HUES6 (cell line): ENCODE data around the gene DCST1.

ENCODE experiments used
- H3K27ac ChIP-seq: 2 replicates; pipeline ENCODE4 v1.7.0; 2013; ENCODE audit warnings: low read depth, mild to moderate bottlenecking, low read length, inconsistent platforms
- H3K27me3 ChIP-seq: 2 replicates; pipeline ENCODE4 v1.6.1; 2013; ENCODE audit warnings: low read length; ENCODE audit not compliant: control insufficient read depth, insufficient read depth
- H3K36me3 ChIP-seq: 2 replicates; pipeline ENCODE4 v1.6.1; 2013; ENCODE audit warnings: low read length; ENCODE audit not compliant: control insufficient read depth, insufficient read depth
- H3K4me1 ChIP-seq: 2 replicates; pipeline ENCODE4 v1.6.1; 2013; ENCODE audit warnings: low read length; ENCODE audit not compliant: control insufficient read depth, insufficient read depth
- H3K4me3 ChIP-seq: 2 replicates; pipeline ENCODE4 v1.5.1; 2013; ENCODE audit warnings: low read depth, low read length
- H3K9ac ChIP-seq: one replicate; pipeline ENCODE4 v1.6.1; 2013; ENCODE audit warnings: mild to moderate bottlenecking, low read length
- H3K9me3 ChIP-seq: 2 replicates; pipeline ENCODE4 v1.6.1; 2013; ENCODE audit warnings: low read depth, low read length; ENCODE audit not compliant: control insufficient read depth, insufficient read depth

DCST1 gene

GRCh38 chr1:155050560-155051341, 17.1 kb downstream of the DCST1 start, which contains the start of gene ADAM15:
Gene ADAM15, plus strand, starts transcription at chr1:155051316. Its CDS starts 71 bp downstream, at chr1:155051387.
- Histone ChIP-seq H3K4me1 (peaks cover 32% of the 10 kb centered on the region), H3K4me3 (peak within 1 kb of the TSS; percentile 88), H3K27me3 (peaks cover 20% of the 10 kb centered on the region), H3K36me3 (no peaks in the 10 kb centered on the region), H3K27ac (peak within 1 kb of the TSS; percentile 24; the same call in 1 of the 2 replicates), H3K9me3 (no peaks in the 10 kb centered on the region), H3K9ac (peak within 1 kb of the TSS; percentile 78)

- Histone ChIP-seq H3K9me3 (no peaks in the 10 kb centered on the region), H3K9ac (peak overlapping the region; percentile 29), H3K27me3 (peaks cover 20% of the 10 kb centered on the region), H3K4me3 (peak overlapping the region; percentile 88), H3K36me3 (peaks cover 3% of the 10 kb centered on the region; the same call in 1 of the 2 replicates), H3K4me1 (peaks cover 28% of the 10 kb centered on the region), H3K27ac (no peak overlapping the region)
Measured at GRCh38 chr1:155051342-155051776, 17.7 kb downstream of the DCST1 start.

DNA sequence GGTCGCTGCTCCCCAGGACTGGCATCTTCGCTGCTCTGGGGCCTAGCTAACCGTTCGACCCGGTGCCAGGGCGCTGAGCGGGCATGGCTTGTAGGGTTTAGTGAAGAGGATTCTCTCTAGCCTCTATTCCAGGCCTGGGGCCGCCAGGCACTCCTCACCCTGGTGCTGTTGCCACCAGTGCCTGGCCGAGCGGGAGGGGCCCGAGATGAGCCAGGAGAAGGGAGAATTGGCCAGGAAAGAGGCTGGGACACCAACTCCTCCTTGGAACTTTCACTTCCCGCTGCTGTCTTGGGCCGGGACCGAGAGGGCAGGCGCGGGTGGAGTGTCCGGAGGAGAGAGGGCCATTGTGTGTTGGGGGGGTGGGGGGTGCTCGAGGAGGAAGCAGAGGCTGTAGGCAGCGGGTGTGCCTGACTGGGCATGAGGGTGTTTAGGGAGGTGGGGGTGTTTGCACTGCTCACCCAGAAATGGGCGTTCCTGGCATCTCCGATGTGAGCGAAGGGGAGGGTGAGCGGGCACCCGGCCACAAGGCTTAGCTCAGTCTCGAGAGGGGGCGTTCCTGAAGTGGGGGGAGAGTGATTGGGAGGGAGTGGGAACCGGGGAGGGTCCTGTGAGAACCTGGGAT, 18.3 kb downstream of the DCST1 start:
- Histone ChIP-seq H3K27me3 (peaks cover 20% of the 10 kb centered on the region), H3K9ac (peak overlapping the region; percentile 30), H3K9me3 (no peaks in the 10 kb centered on the region), H3K4me1 (peaks cover 28% of the 10 kb centered on the region), H3K27ac (no peak overlapping the region), H3K36me3 (peaks cover 3% of the 10 kb centered on the region; the same call in 1 of the 2 replicates), H3K4me3 (peak overlapping the region; percentile 88)

DNA sequence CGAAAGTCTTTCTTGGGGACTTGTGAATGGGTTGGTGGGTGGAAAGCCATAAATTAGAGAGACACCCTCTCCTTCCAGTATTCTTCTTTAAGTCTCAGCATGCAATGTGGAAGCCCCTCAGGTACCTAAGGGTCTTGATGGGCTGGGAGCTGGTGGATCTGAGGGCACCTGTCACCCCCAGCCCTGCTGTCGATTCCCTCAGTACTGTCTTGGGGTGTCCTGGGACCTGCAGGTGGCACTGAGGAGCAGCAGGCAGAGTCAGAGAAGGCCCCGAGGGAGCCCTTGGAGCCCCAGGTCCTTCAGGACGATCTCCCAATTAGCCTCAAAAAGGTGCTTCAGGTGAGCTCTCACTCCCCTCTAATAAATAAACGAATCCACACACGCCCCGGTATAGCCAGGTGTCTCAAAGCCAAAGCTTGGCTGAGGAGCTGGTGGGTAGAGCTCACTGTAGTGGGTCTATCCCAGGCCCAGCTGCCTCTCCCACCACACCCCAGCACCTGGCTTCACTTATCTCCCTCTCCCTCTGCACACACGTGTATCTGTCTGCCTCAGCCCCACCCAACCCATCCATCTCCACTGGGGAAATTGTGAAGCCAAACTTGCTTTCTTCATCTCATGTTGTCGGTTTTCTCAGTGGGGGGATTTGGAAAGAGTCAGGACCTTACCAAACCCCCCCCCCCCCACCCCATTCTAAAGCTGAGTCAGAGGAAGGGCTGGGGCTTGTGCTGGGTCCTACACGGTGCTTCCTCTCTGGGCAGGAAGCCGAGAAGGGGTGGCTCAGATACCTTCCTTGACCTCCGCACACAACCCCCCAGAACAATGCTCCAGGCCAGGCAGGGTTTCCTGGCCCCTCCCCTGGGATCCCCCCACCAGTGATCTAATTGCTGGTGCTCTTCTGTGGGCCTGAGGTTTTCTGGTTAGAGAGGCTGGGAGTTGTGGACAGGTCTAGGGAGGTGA, 19.1 kb downstream of the DCST1 start:
- peak overlapping the region; percentile 88 for H3K4me3 ChIP-seq
- H3K9ac ChIP-seq = peak overlapping the region; percentile 30
- H3K27ac ChIP-seq = no peak overlapping the region
- no peaks in the 10 kb centered on the region for H3K9me3 ChIP-seq
- H3K27me3 ChIP-seq = peaks cover 20% of the 10 kb centered on the region
- H3K4me1 ChIP-seq = peaks cover 26% of the 10 kb centered on the region
- H3K36me3 ChIP-seq = peaks cover 6% of the 10 kb centered on the region; the same call in 1 of the 2 replicates

DNA sequence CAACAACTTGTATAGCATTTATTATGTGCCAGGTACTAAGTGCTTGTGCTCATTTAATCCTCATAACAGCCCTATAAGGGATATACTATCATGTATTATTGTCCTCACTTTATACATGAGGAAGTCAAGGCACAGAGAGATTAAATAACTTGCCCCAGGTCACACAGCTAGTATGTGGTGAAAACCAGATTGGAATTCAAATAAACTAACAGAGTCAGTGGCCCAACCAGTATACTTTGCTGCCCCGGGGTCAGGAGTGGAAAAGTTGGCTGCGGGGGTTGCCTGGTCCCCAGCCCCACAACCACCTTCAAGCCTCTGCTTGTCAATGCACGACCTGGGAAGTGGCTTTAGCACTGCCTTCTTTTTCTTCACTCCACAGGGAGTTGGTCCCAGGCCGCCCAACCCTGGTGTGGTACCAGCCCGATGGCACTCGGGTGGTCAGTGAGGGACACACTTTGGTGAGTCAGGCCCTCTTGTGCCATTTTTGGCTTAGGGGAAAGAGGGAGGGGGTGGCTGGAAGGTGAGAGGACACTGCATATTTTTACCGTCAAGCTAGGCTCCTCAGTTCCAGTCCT, 20.0 kb downstream of the DCST1 start:
- H3K4me1 ChIP-seq = peaks cover 20% of the 10 kb centered on the region
- H3K9me3 ChIP-seq = no peaks in the 10 kb centered on the region
- no peak overlapping the region for H3K9ac ChIP-seq
- H3K27ac ChIP-seq = no peak overlapping the region
- no peak overlapping the region for H3K4me3 ChIP-seq
- H3K36me3 ChIP-seq = peaks cover 13% of the 10 kb centered on the region
- H3K27me3 ChIP-seq = peaks cover 20% of the 10 kb centered on the region

DNA sequence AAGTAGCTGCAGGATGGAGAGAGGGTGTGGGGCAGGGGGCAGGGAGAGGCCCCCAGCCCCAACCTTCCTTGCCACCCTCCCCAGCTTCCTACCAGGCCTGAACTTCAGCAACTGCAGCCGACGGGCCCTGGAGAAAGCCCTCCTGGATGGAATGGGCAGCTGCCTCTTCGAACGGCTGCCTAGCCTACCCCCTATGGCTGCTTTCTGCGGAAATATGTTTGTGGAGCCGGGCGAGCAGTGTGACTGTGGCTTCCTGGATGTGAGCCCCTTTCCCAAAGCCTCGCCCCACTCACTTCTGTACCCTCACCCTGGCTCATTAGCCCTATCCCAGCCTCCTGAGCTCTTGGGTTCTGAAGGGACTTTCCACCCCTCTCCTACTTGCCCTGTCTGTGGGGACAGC, 23.5 kb downstream of the DCST1 start:
- H3K9ac ChIP-seq = no peak overlapping the region
- H3K36me3 ChIP-seq = peaks cover 13% of the 10 kb centered on the region
- H3K4me3 ChIP-seq = no peak overlapping the region
- H3K4me1 ChIP-seq = peaks cover 11% of the 10 kb centered on the region
- no peak overlapping the region for H3K27ac ChIP-seq
- no peaks in the 10 kb centered on the region for H3K9me3 ChIP-seq
- peaks cover 11% of the 10 kb centered on the region for H3K27me3 ChIP-seq

- Histone ChIP-seq H3K27ac (no peak overlapping the region), H3K27me3 (peaks cover 4% of the 10 kb centered on the region), H3K9ac (no peak overlapping the region), H3K4me1 (peaks cover 6% of the 10 kb centered on the region), H3K4me3 (no peak overlapping the region), H3K9me3 (no peaks in the 10 kb centered on the region), H3K36me3 (peaks cover 13% of the 10 kb centered on the region)
Measured at GRCh38 chr1:155057788-155058211, 24.2 kb downstream of the DCST1 start.

- H3K4me1 ChIP-seq = peaks cover 23% of the 10 kb centered on the region
Measured at GRCh38 chr1:155060736-155061135, 27.1 kb downstream of the DCST1 start.

DNA sequence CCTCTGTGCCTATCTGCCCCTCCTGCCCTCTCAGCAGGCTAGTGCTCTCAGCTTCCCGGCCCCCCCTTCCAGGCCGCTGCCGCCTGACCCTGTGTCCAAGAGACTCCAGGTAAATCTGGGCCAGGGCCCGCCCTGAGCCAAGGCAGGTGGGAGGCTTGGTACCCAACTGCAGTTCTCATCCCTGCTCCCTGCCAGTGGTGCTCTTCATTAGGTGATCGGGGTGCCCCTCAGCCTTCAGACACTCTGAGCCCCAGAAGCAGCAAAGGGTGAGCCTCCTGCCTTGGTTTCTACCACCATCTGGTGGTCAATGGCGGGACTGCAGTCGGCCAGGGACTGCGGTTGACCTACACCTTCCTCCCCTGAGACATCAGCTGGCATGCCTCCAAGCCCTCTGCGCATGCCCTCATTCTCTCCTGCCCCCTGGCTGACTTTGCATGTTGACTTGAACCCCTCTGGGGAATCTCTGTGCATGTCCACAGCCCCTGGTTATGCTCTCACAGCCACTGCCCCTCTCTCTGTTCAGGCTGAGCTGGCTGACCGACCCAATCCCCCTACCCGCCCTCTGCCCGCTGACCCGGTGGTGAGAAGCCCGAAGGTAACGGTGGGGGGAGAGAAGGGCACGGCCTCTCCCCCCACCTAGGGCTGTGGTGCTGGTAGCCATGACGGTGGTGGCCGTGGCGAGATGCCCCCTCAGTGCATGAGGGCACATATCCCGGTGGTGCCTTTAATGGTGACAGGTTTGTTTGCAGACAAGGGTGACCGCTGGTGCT, 27.9 kb downstream of the DCST1 start:
- peak overlapping the region; percentile 89 for H3K4me3 ChIP-seq
- H3K9me3 ChIP-seq = no peaks in the 10 kb centered on the region
- peaks cover 17% of the 10 kb centered on the region for H3K36me3 ChIP-seq
- H3K27me3 ChIP-seq = peaks cover 6% of the 10 kb centered on the region
- H3K27ac ChIP-seq = no peak overlapping the region
- H3K4me1 ChIP-seq = peaks cover 23% of the 10 kb centered on the region
- no peak overlapping the region for H3K9ac ChIP-seq

More at GRCh38 chr1:155060736-155061135, 27.1 kb downstream of the DCST1 start:
- no peak overlapping the region for H3K4me3 ChIP-seq
- H3K36me3 ChIP-seq = peaks cover 13% of the 10 kb centered on the region
- H3K9me3 ChIP-seq = no peaks in the 10 kb centered on the region
- no peak overlapping the region for H3K27ac ChIP-seq
- no peak overlapping the region for H3K9ac ChIP-seq
- peaks cover 6% of the 10 kb centered on the region for H3K27me3 ChIP-seq
